HCT116 (cell line): ENCODE data around the gene TMEM9. TPM values are rescaled to one million over a fixed set of nuclear protein-coding genes. Genes with fewer than 3 reads are reported as not detected.

Source experiments
- ATAC-seq: fragments of 200-7000 bp; cut with Tn5 transposase; 2 replicates; pipeline ENCODE4 v1.9.1; 2020; ENCODE audit warnings: mild to moderate bottlenecking, moderate library complexity
- BruUV-seq: library from RNA; stranded (reverse); fragments of 400-500 nt; replicated peaks from 2 replicates; lab custom pipeline; 2021; lab: Mats Ljungman, UMichigan
- CTCF ChIA-PET: fragments of 300-600 bp; sonication (Branson Sonifier 250); formaldehyde crosslinking; loops from one replicate; lab custom pipeline; 2021; ENCODE audit warnings: antibody characterized with exemption; lab: Charles Lee
- POLR2A ChIA-PET: fragments of 300-600, 350-600 bp; sonication (Branson Sonifier 250); formaldehyde crosslinking; loops from one replicate; lab custom pipeline; 2021; ENCODE audit warnings: antibody characterized with exemption; lab: Charles Lee
- RAD21 ChIA-PET, 2 experiments: fragments of 300-600 bp; sonication (Branson Sonifier 250); formaldehyde crosslinking; loops; one replicate each; lab custom pipeline; 2023; ENCODE audit warnings: low total read pairs in 2 of 2; ENCODE audit not compliant: uncharacterized antibody in 2 of 2, unreplicated experiment in 2 of 2, low non-redundant PET in 1 of 2; lab: Charles Lee
- DNase-seq: peaks from one replicate; pipeline ENCODE4 v3.0.0-alpha.2; 2010; ENCODE audit warnings: low read depth, low spot score
- H2AFZ ChIP-seq: fragments of 200-600 bp; shearing (Covaris generic), sonication (generic); 2 replicates; pipeline ENCODE4 v1.6.1; 2017; ENCODE audit warnings: low read depth, mixed run types, mixed read lengths, antibody characterized with exemption, low read length; ENCODE audit not compliant: poor library complexity, severe bottlenecking
- H3K27ac ChIP-seq: 2 replicates; pipeline ENCODE4 v1.5.1; 2012; ENCODE audit warnings: low read depth, low read length
- H3K27me3 ChIP-seq: fragments of 200-600 bp; sonication (generic); 2 replicates; pipeline ENCODE4 v1.6.1; 2016; ENCODE audit warnings: mixed run types, low read length, mixed read lengths; ENCODE audit not compliant: insufficient read depth
- H3K36me3 ChIP-seq, 2 experiments: fragments of 200-500 bp in 1 of 2; fragments of 200-600 bp in 1 of 2; sonication (Bioruptor generic) in 1 of 2; sonication (generic) in 1 of 2; 2 replicates each; pipeline versions ENCODE4 v1.5.1 to v1.6.1; 2014 to 2016; ENCODE audit warnings: low read length in 2 of 2, inconsistent platforms in 1 of 2, mixed read lengths in 1 of 2, mixed run types in 1 of 2; ENCODE audit not compliant: insufficient read depth in 2 of 2, control insufficient read depth in 1 of 2
- H3K4me1 ChIP-seq, 2 experiments: fragments of 200-600 bp in 1 of 2; sonication (generic) in 1 of 2; 2 replicates each; pipeline versions ENCODE4 v1.5.1 to v1.6.1; 2012 to 2017; ENCODE audit warnings: low read length in 2 of 2, inconsistent platforms in 1 of 2, mild to moderate bottlenecking in 1 of 2, mixed read lengths in 1 of 2, mixed run types in 1 of 2, moderate library complexity in 1 of 2; ENCODE audit not compliant: insufficient read depth in 2 of 2, control insufficient read depth in 1 of 2
- H3K4me2 ChIP-seq: fragments of 200-600 bp; sonication (generic); 2 replicates; pipeline ENCODE4 v1.6.1; 2017; ENCODE audit warnings: mixed run types, low read length, mixed read lengths
- H3K4me3 ChIP-seq, 2 experiments: fragments of 200-600 bp in 1 of 2; sonication (generic) in 1 of 2; replicated peaks in 1 of 2; 2 replicates each; pipeline ENCODE4 v1.5.1; 2011 to 2016; ENCODE audit warnings: low read length in 2 of 2, control low read depth in 1 of 2, low read depth in 1 of 2, mild to moderate bottlenecking in 1 of 2, mixed read lengths in 1 of 2, mixed run types in 1 of 2
- H3K79me2 ChIP-seq: fragments of 200-600 bp; sonication (generic); 2 replicates; pipeline ENCODE4 v1.6.1; 2017; ENCODE audit warnings: mild to moderate bottlenecking, mixed run types, low read length, moderate library complexity, mixed read lengths; ENCODE audit not compliant: insufficient read depth
- H3K9ac ChIP-seq: fragments of 200-600 bp; sonication (generic); 2 replicates; pipeline ENCODE4 v1.6.1; 2016; ENCODE audit warnings: low read length, mixed read lengths
- H3K9me2 ChIP-seq: fragments of 200-600 bp; sonication (generic), shearing (Covaris generic); 2 replicates; pipeline ENCODE4 v1.6.1; 2017; ENCODE audit warnings: mixed run types, mild to moderate bottlenecking, moderate library complexity; ENCODE audit not compliant: insufficient read depth
- H3K9me3 ChIP-seq, 2 experiments: fragments of 200-500 bp in 1 of 2; fragments of 200-600 bp in 1 of 2; sonication (Bioruptor generic) in 1 of 2; sonication (generic) in 1 of 2; 2 replicates each; pipeline ENCODE4 v1.6.1; 2014 to 2017; ENCODE audit warnings: low read length in 2 of 2, mixed read lengths in 2 of 2, inconsistent platforms in 1 of 2, low read depth in 1 of 2, mild to moderate bottlenecking in 1 of 2, mixed run types in 1 of 2, moderate library complexity in 1 of 2; ENCODE audit not compliant: control insufficient read depth in 1 of 2, insufficient read depth in 1 of 2
- H4K20me1 ChIP-seq: fragments of 200-600 bp; sonication (generic), shearing (Covaris generic); 2 replicates; pipeline ENCODE4 v1.6.1; 2017; ENCODE audit warnings: mixed run types, mild to moderate bottlenecking, moderate library complexity; ENCODE audit not compliant: insufficient read depth
- ATF3 ChIP-seq: IDR thresholded peaks from 2 replicates; pipeline ENCODE4 v1.6.1; 2012
- ELF1 ChIP-seq: IDR thresholded peaks from 2 replicates; pipeline ENCODE4 v1.6.1; 2012; ENCODE audit warnings: low read depth, borderline replicate concordance
- EZH2 ChIP-seq: fragments of 200-600 bp; sonication (generic); IDR thresholded peaks from 2 replicates; pipeline ENCODE4 v1.6.1; 2017; ENCODE audit warnings: antibody characterized with exemption, mixed run types
- EZH2phosphoT487 ChIP-seq: fragments of 200-600 bp; IDR thresholded peaks from 2 replicates; pipeline ENCODE4 v1.6.1; 2018; ENCODE audit warnings: antibody characterized with exemption, borderline replicate concordance
- FOSL1 ChIP-seq: IDR thresholded peaks from 2 replicates; pipeline ENCODE4 v1.6.1; 2012; ENCODE audit warnings: low read depth
- JUND ChIP-seq: IDR thresholded peaks from 2 replicates; pipeline ENCODE4 v1.6.1; 2012
- POLR2A ChIP-seq: IDR thresholded peaks from 2 replicates; pipeline ENCODE4 v1.7.0; 2011; ENCODE audit warnings: borderline replicate concordance; ENCODE audit not compliant: insufficient read depth, insufficient read length; ENCODE audit errors: extremely low read depth
- POLR2AphosphoS5 ChIP-seq: IDR thresholded peaks from 2 replicates; pipeline ENCODE4 v1.6.1; 2011; ENCODE audit warnings: mild to moderate bottlenecking, low read depth, low read length, moderate library complexity
- RAD21 ChIP-seq: IDR thresholded peaks from 2 replicates; pipeline ENCODE4 v1.6.1; 2012; ENCODE audit warnings: low read depth, mild to moderate bottlenecking
- SIN3A ChIP-seq: IDR thresholded peaks from 2 replicates; pipeline ENCODE4 v1.6.1; 2012; ENCODE audit warnings: low read depth
- SP1 ChIP-seq: IDR thresholded peaks from 2 replicates; pipeline ENCODE4 v1.6.1; 2012; ENCODE audit warnings: low read depth
- SRF ChIP-seq: IDR thresholded peaks from 2 replicates; pipeline ENCODE4 v1.6.1; 2012; ENCODE audit warnings: low read depth
- YY1 ChIP-seq: IDR thresholded peaks from 2 replicates; pipeline ENCODE4 v1.6.1; 2011; ENCODE audit warnings: low read length, low read depth, moderate library complexity, mild to moderate bottlenecking; ENCODE audit not compliant: insufficient replicate concordance; ENCODE audit errors: extremely low read depth
- ZNF274 ChIP-seq: fragments of 200-500 bp; sonication (Bioruptor generic); IDR thresholded peaks from 2 replicates; pipeline ENCODE4 v1.6.1; 2014; ENCODE audit warnings: mild to moderate bottlenecking, low read depth, low read length, inconsistent platforms
- intact Hi-C: fragments of 100-400 bp; cut with micrococcal nuclease; formaldehyde crosslinking; loops from 2 replicates; pipeline ENCODE4 v1.10.0; 2022
- total RNA-seq: library from RNA; stranded (reverse); gene quantifications from one replicate; pipeline ENCODE4 v1.2.1, GENCODE V29; 2021; ENCODE audit not compliant: unreplicated experiment
- TF ChIP-seq, protein P1 (sequence below): IDR thresholded peaks from 2 replicates; pipeline ENCODE4 v1.6.1; 2012; ENCODE audit warnings: low read depth

Gene TMEM9
- total RNA-seq, 1 experiment from 2014 or later: 66.3 TPM

GRCh38 chr1:201111672-201112071, 42.6 kb downstream of the TMEM9 start:
- TF ChIP-seq EZH2phosphoT487 (no peak), RAD21 (no peak), EZH2 (no peak), YY1 (no peak), JUND (no peak), POLR2A (no peak), ZNF274 (no peak), POLR2AphosphoS5 (no peak), SRF (no peak), FOSL1 (no peak), ELF1 (no peak), SP1 (no peak), ATF3 (no peak), SIN3A (no peak)
- TF ChIP-seq, protein P1, sequence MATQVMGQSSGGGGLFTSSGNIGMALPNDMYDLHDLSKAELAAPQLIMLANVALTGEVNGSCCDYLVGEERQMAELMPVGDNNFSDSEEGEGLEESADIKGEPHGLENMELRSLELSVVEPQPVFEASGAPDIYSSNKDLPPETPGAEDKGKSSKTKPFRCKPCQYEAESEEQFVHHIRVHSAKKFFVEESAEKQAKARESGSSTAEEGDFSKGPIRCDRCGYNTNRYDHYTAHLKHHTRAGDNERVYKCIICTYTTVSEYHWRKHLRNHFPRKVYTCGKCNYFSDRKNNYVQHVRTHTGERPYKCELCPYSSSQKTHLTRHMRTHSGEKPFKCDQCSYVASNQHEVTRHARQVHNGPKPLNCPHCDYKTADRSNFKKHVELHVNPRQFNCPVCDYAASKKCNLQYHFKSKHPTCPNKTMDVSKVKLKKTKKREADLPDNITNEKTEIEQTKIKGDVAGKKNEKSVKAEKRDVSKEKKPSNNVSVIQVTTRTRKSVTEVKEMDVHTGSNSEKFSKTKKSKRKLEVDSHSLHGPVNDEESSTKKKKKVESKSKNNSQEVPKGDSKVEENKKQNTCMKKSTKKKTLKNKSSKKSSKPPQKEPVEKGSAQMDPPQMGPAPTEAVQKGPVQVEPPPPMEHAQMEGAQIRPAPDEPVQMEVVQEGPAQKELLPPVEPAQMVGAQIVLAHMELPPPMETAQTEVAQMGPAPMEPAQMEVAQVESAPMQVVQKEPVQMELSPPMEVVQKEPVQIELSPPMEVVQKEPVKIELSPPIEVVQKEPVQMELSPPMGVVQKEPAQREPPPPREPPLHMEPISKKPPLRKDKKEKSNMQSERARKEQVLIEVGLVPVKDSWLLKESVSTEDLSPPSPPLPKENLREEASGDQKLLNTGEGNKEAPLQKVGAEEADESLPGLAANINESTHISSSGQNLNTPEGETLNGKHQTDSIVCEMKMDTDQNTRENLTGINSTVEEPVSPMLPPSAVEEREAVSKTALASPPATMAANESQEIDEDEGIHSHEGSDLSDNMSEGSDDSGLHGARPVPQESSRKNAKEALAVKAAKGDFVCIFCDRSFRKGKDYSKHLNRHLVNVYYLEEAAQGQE: no peak
- Histone ChIP-seq H3K27me3 (no peaks in the 10 kb centered on the region), H3K79me2 (no peaks in the 10 kb centered on the region), H3K9ac (no peak overlapping the region), H3K36me3 (no peaks in the 10 kb centered on the region), H2AFZ (no peak overlapping the region), H3K9me3 (no peaks in the 10 kb centered on the region), H3K4me1 (peaks cover 6 to 17% of the 10 kb centered on the region in 2 experiments; a peak in 3 of 4 replicates), H3K4me3 (no peak overlapping the region), H3K27ac (no peak overlapping the region), H4K20me1 (no peaks in the 10 kb centered on the region), H3K4me2 (no peak overlapping the region), H3K9me2 (no peaks in the 10 kb centered on the region)
- DNase-seq (no peak), ATAC-seq (no peak)
- intact Hi-C loops: no loop called here
- CTCF ChIA-PET: no interaction called here
- POLR2A ChIA-PET: interaction anchor here (0.7 kb wide), 1 partner anchor 709 kb away, joined by 5 read pairs; no protein-coding TSS in a partner anchor
- RAD21 ChIA-PET: no interaction called here
- BruUV-seq: no TSS peak
